Measurements from ENCODE around the gene RBMS3. TPM values are rescaled to one million over a fixed set of nuclear protein-coding genes. Genes with fewer than 3 reads are reported as not detected.
A peak's percentile ranks its signal among the peaks of the same experiment; 100 is the strongest.

RBMS3 gene
- total RNA-seq, 1 donor from 2014 or later = 47.6 TPM

- Mint-ChIP-seq H3K9me3 (ENCODE audit: low read depth) (peaks cover 16% of the 10 kb centered on the region), H3K27me3 (ENCODE audit: low read depth) (no peaks in the 10 kb centered on the region), H3K36me3 (ENCODE audit: low read depth) (peaks cover 11% of the 10 kb centered on the region), H3K27ac (ENCODE audit: unreplicated experiment) (no peak overlapping the region), H3K4me1 (ENCODE audit: low read depth) (peaks cover 13% of the 10 kb centered on the region), H3K4me3 (ENCODE audit: unreplicated experiment) (no peak overlapping the region)
- TF ChIP-seq, protein P1, sequence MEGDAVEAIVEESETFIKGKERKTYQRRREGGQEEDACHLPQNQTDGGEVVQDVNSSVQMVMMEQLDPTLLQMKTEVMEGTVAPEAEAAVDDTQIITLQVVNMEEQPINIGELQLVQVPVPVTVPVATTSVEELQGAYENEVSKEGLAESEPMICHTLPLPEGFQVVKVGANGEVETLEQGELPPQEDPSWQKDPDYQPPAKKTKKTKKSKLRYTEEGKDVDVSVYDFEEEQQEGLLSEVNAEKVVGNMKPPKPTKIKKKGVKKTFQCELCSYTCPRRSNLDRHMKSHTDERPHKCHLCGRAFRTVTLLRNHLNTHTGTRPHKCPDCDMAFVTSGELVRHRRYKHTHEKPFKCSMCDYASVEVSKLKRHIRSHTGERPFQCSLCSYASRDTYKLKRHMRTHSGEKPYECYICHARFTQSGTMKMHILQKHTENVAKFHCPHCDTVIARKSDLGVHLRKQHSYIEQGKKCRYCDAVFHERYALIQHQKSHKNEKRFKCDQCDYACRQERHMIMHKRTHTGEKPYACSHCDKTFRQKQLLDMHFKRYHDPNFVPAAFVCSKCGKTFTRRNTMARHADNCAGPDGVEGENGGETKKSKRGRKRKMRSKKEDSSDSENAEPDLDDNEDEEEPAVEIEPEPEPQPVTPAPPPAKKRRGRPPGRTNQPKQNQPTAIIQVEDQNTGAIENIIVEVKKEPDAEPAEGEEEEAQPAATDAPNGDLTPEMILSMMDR (IDR thresholded peaks at IDR 0.05) = no peak
- no peak for DNase-seq (ENCODE audit: low spot score)
Measured at GRCh38 chr3:29829340-29829739, 548.5 kb downstream of the RBMS3 start.

DNA sequence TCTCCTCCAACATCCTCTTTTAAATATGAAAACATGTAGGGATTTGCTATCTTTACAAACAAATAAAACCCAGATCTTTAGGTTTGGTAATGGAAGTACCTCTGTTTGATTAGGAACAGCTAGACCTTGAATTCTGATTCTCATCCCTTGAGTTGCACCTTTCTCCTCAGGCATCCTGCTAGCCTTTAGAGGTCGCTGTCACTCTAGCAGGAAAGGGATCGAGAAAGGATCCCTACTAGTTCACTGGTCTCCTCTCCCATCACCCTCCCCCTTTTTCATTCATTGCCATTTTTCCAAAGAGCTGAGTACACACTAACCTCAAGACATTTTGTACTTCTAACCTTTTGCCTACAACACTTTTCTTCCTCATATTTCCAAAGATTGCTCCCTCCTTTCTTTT lies 569.8 kb downstream of the RBMS3 start:
- H3K4me1 Mint-ChIP-seq (ENCODE audit: low read depth) = peaks cover 9% of the 10 kb centered on the region
- TF ChIP-seq, protein P1 (IDR thresholded peaks at IDR 0.05) = no peak

DNA sequence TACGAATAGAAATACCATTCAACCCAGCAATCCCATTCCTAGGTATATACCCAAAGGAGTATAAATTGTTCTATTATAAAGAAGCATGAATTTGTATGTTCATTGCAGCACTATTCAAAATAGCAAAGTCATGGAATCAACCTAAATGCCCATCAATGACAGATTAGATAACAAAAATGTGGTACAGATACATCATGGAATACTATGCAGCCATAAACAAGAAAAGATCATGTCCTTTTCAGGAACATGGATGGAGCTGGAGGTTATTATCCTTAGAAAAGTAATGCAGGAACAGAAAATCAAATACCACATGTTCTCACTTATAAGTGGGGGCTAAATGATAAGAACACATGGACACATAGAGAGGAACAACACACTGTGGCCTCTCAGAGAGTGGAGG lies 571.9 kb downstream of the RBMS3 start:
- no peak for DNase-seq (ENCODE audit: low spot score)
- no peak overlapping the region for H3K4me3 Mint-ChIP-seq (ENCODE audit: unreplicated experiment)

More for the DNA sequence above, 569.8 kb downstream of the RBMS3 start:
- Mint-ChIP-seq H3K9me3 (ENCODE audit: low read depth) (peaks cover 15% of the 10 kb centered on the region), H3K27ac (ENCODE audit: unreplicated experiment) (no peak overlapping the region), H3K36me3 (ENCODE audit: low read depth) (peaks cover 4% of the 10 kb centered on the region), H3K4me3 (ENCODE audit: unreplicated experiment) (no peak overlapping the region), H3K27me3 (ENCODE audit: low read depth) (no peaks in the 10 kb centered on the region)
- no peak for DNase-seq (ENCODE audit: low spot score)

GRCh38 chr3:29853841-29854397 lies 573.0 kb downstream of the RBMS3 start:
- peak; percentile 51 for DNase-seq (ENCODE audit: low spot score)
- H3K36me3 Mint-ChIP-seq (ENCODE audit: low read depth) = peaks cover 4% of the 10 kb centered on the region
- H3K9me3 Mint-ChIP-seq (ENCODE audit: low read depth) = peaks cover 15% of the 10 kb centered on the region
- no peak overlapping the region for H3K27ac Mint-ChIP-seq (ENCODE audit: unreplicated experiment)
- no peaks in the 10 kb centered on the region for H3K4me1 Mint-ChIP-seq (ENCODE audit: low read depth)
- TF ChIP-seq, protein P1 (IDR thresholded peaks at IDR 0.05) = no peak
- H3K4me3 Mint-ChIP-seq (ENCODE audit: unreplicated experiment) = no peak overlapping the region
- no peaks in the 10 kb centered on the region for H3K27me3 Mint-ChIP-seq (ENCODE audit: low read depth)

More for the DNA sequence above, 571.9 kb downstream of the RBMS3 start:
- Mint-ChIP-seq H3K27me3 (ENCODE audit: low read depth) (no peaks in the 10 kb centered on the region), H3K4me1 (ENCODE audit: low read depth) (no peaks in the 10 kb centered on the region), H3K27ac (ENCODE audit: unreplicated experiment) (no peak overlapping the region), H3K9me3 (ENCODE audit: low read depth) (peaks cover 15% of the 10 kb centered on the region), H3K36me3 (ENCODE audit: low read depth) (peaks cover 4% of the 10 kb centered on the region)
- TF ChIP-seq, protein P1 (IDR thresholded peaks at IDR 0.05) = no peak

DNA sequence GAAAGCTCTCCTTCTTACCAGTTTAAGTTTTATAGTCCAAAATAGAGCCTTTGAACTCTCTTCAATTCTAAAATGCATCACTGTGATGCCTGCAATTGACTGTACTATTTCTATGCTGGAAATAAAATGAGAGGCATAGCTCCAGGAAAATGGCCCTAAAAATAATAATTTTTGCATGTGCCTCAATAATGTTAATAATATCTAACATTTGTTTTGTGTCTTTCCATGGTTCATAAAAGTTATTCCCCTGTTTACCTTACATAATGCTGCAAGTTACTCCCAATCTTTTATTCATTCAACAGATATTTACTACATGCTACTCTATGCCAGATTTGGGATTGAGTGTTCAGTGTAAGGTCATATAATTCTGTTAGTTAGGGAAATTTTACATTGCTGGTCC lies 574.0 kb downstream of the RBMS3 start:
- Mint-ChIP-seq H3K4me3 (ENCODE audit: unreplicated experiment) (no peak overlapping the region), H3K27ac (ENCODE audit: unreplicated experiment) (no peak overlapping the region), H3K27me3 (ENCODE audit: low read depth) (no peaks in the 10 kb centered on the region), H3K9me3 (ENCODE audit: low read depth) (peaks cover 15% of the 10 kb centered on the region), H3K4me1 (ENCODE audit: low read depth) (no peaks in the 10 kb centered on the region), H3K36me3 (ENCODE audit: low read depth) (peaks cover 4% of the 10 kb centered on the region)
- TF ChIP-seq, protein P1 (IDR thresholded peaks at IDR 0.05) = no peak
- no peak for DNase-seq (ENCODE audit: low spot score)
